Caco-2 (cell line): Measurements from ENCODE around the gene TMEM87A. TPM values are rescaled to one million over a fixed set of nuclear protein-coding genes. Genes with fewer than 3 reads are reported as not detected.

Source experiments
- BruUV-seq: library from RNA; stranded (reverse); fragments of 400-500 nt; replicated peaks from 2 replicates; lab custom pipeline; 2021; lab: Mats Ljungman, UMichigan
- CTCF ChIA-PET: fragments of 300-600 bp; sonication (Branson Sonifier 250); formaldehyde crosslinking; loops from one replicate; lab custom pipeline; 2022; ENCODE audit warnings: antibody characterized with exemption; lab: Charles Lee
- POLR2A ChIA-PET: fragments of 300-600 bp; sonication (Branson Sonifier 250); formaldehyde crosslinking; loops from one replicate; lab custom pipeline; 2022; ENCODE audit warnings: antibody characterized with exemption; lab: Charles Lee
- DNase-seq, 2 experiments: peaks; one replicate each; pipeline versions ENCODE4 v3.0.0 to v3.0.0-alpha.2; 2020 to 2022
- H3K27me3 ChIP-seq: replicated peaks from 2 replicates; pipeline ENCODE4 v1.6.0; 2011; ENCODE audit warnings: low read length; ENCODE audit not compliant: control insufficient read depth, insufficient read depth
- H3K36me3 ChIP-seq: 2 replicates; pipeline ENCODE4 v1.5.1; 2011; ENCODE audit warnings: low read length; ENCODE audit not compliant: control insufficient read depth, insufficient read depth
- H3K4me1 ChIP-seq: fragments of 250-450 bp; sonication (Bioruptor Pico); 2 replicates; pipeline ENCODE4 v1.5.1; 2020; ENCODE audit warnings: mild to moderate bottlenecking
- H3K4me3 ChIP-seq: 2 replicates; pipeline ENCODE4 v1.5.1; 2011; ENCODE audit warnings: low read depth, mild to moderate bottlenecking, control low read depth, low read length
- H3K9me3 ChIP-seq: fragments of 250-450 bp; sonication (Bioruptor Pico); 2 replicates; pipeline ENCODE4 v1.5.1; 2020; ENCODE audit warnings: mild to moderate bottlenecking, moderate library complexity
- H3K27ac Mint-ChIP-seq: one replicate; pipeline ENCODE4 v1.8.0; 2022; ENCODE audit warnings: mixed read lengths; ENCODE audit not compliant: unreplicated experiment
- H3K27me3 Mint-ChIP-seq: one replicate; pipeline ENCODE4 v1.8.0; 2022; ENCODE audit warnings: mixed read lengths; ENCODE audit not compliant: insufficient read depth, unreplicated experiment
- H3K36me3 Mint-ChIP-seq: one replicate; pipeline ENCODE4 v1.8.0; 2022; ENCODE audit warnings: mild to moderate bottlenecking, mixed read lengths; ENCODE audit not compliant: insufficient read depth, unreplicated experiment
- H3K4me1 Mint-ChIP-seq: one replicate; pipeline ENCODE4 v1.8.0; 2022; ENCODE audit warnings: low read depth, mixed read lengths; ENCODE audit not compliant: unreplicated experiment
- H3K4me3 Mint-ChIP-seq: one replicate; pipeline ENCODE4 v1.8.0; 2022; ENCODE audit warnings: mild to moderate bottlenecking, moderate library complexity, mixed read lengths; ENCODE audit not compliant: unreplicated experiment
- H3K9me3 Mint-ChIP-seq: one replicate; pipeline ENCODE4 v1.8.0; 2022; ENCODE audit warnings: mixed read lengths; ENCODE audit not compliant: unreplicated experiment
- CTCF ChIP-seq, 2 experiments: fragments of 200-600 bp in 1 of 2; IDR thresholded peaks; 1 replicate in 1 of 2; 2 replicates in 1 of 2; pipeline versions ENCODE4 v1.5.1 to v1.8.0; 2011 to 2022; ENCODE audit warnings: antibody characterized with exemption in 1 of 2, control low read depth in 1 of 2, inconsistent platforms in 1 of 2, low read depth in 1 of 2, low read length in 1 of 2, mild to moderate bottlenecking in 1 of 2, moderate library complexity in 1 of 2; ENCODE audit not compliant: insufficient read depth in 1 of 2, severe bottlenecking in 1 of 2, unreplicated experiment in 1 of 2
- intact Hi-C: fragments of 100-400 bp; cut with micrococcal nuclease; formaldehyde crosslinking; loops from one replicate; pipeline ENCODE4 v1.10.0; 2022; ENCODE audit not compliant: unreplicated experiment
- total RNA-seq: library from RNA; stranded (reverse); gene quantifications from 2 replicates; pipeline ENCODE4 v1.2.3, GENCODE V29; 2022

The TMEM87A gene
- total RNA-seq, 1 experiment from 2014 or later: 38.4 TPM

GRCh38 chr15:42284551-42284950, 11.3 kb upstream of the TMEM87A start:
- Histone ChIP-seq H3K36me3 (no peaks in the 10 kb centered on the region), H3K27me3 (no peaks in the 10 kb centered on the region), H3K4me1 (peaks cover 16% of the 10 kb centered on the region), H3K4me3 (no peak overlapping the region), H3K9me3 (no peaks in the 10 kb centered on the region)
- no peaks in the 10 kb centered on the region for H3K9me3 Mint-ChIP-seq
- no peaks in the 10 kb centered on the region for H3K36me3 Mint-ChIP-seq
- no peak for TF ChIP-seq CTCF (IDR thresholded peaks at IDR 0.05; ENCODE audit: insufficient read depth in 1 of 2, low read depth in 1 of 2, low read length in 1 of 2, severe bottlenecking in 1 of 2, unreplicated experiment in 1 of 2)
- intact Hi-C loops: no loop called here
- CTCF ChIA-PET: no interaction called here
- peaks cover 16% of the 10 kb centered on the region for H3K4me1 Mint-ChIP-seq
- no peak overlapping the region for H3K27ac Mint-ChIP-seq
- H3K4me3 Mint-ChIP-seq: no peak overlapping the region
- no peak for DNase-seq
- POLR2A ChIA-PET: no interaction called here
- no peaks in the 10 kb centered on the region for H3K27me3 Mint-ChIP-seq
- no TSS peak for BruUV-seq

- ChIA-PET POLR2A (no interaction called here), CTCF (interaction anchor here (1.2 kb wide), 1 partner anchor 102 kb away, joined by 3 read pairs; no protein-coding TSS in a partner anchor)
- BruUV-seq: no TSS peak
- DNase-seq: no peak
- H3K27me3 ChIP-seq: no peaks in the 10 kb centered on the region
- peaks cover 16% of the 10 kb centered on the region for H3K4me1 Mint-ChIP-seq
- no peak overlapping the region for H3K27ac Mint-ChIP-seq
- no peaks in the 10 kb centered on the region for H3K27me3 Mint-ChIP-seq
- no peaks in the 10 kb centered on the region for H3K36me3 ChIP-seq
- no peaks in the 10 kb centered on the region for H3K9me3 Mint-ChIP-seq
- H3K36me3 Mint-ChIP-seq: no peaks in the 10 kb centered on the region
- H3K4me1 ChIP-seq: peaks cover 16% of the 10 kb centered on the region
- no peak overlapping the region for H3K4me3 ChIP-seq
- TF ChIP-seq CTCF (IDR thresholded peaks at IDR 0.05; ENCODE audit: insufficient read depth in 1 of 2, low read depth in 1 of 2, low read length in 1 of 2, severe bottlenecking in 1 of 2, unreplicated experiment in 1 of 2): no peak
- intact Hi-C loops: no loop called here
- H3K4me3 Mint-ChIP-seq: no peak overlapping the region
- no peaks in the 10 kb centered on the region for H3K9me3 ChIP-seq
Observed at GRCh38 chr15:42283671-42284070, 10.4 kb upstream of the TMEM87A start.

GRCh38 chr15:42282926-42283325, 9.7 kb upstream of the TMEM87A start:
- BruUV-seq: no TSS peak
- intact Hi-C loops: no loop called here
- no peak for TF ChIP-seq CTCF (IDR thresholded peaks at IDR 0.05; ENCODE audit: insufficient read depth in 1 of 2, low read depth in 1 of 2, low read length in 1 of 2, severe bottlenecking in 1 of 2, unreplicated experiment in 1 of 2)
- peaks cover 16% of the 10 kb centered on the region for H3K4me1 ChIP-seq
- no peaks in the 10 kb centered on the region for H3K36me3 ChIP-seq
- no peaks in the 10 kb centered on the region for H3K9me3 Mint-ChIP-seq
- ChIA-PET POLR2A (interaction anchor here (1.2 kb wide), 1 partner anchor 10 kb away, joined by 4 read pairs; the partner anchor contains the start of genes GANC and TMEM87A), CTCF (interaction anchor here (1.2 kb wide), 1 partner anchor 103 kb away, joined by 3 read pairs; no protein-coding TSS in a partner anchor)
- H3K36me3 Mint-ChIP-seq: no peaks in the 10 kb centered on the region
- H3K4me1 Mint-ChIP-seq: peaks cover 16% of the 10 kb centered on the region
- no peak overlapping the region for H3K4me3 ChIP-seq
- H3K27me3 ChIP-seq: no peaks in the 10 kb centered on the region
- H3K9me3 ChIP-seq: no peaks in the 10 kb centered on the region
- no peak overlapping the region for H3K27ac Mint-ChIP-seq
- no peak for DNase-seq
- H3K27me3 Mint-ChIP-seq: no peaks in the 10 kb centered on the region
- no peak overlapping the region for H3K4me3 Mint-ChIP-seq
